Kidney tubule cell (primary cell): ENCODE results near the gene BIRC7.

Experiments used
- DNase-seq: peaks from one replicate; pipeline ENCODE4 v3.0.0-alpha.2; 2018; ENCODE audit warnings: low spot score

BIRC7 gene

GRCh38 chr20:63265891-63266515 lies 30.3 kb downstream of the BIRC7 start:
- no peak for DNase-seq

- peak; percentile 48 for DNase-seq
These were observed 32.0 kb downstream of the BIRC7 start for GRCh38 chr20:63267691-63268090.

- no peak for DNase-seq
These were observed 32.6 kb downstream of the BIRC7 start for GRCh38 chr20:63268256-63268655.

GRCh38 chr20:63268671-63269439 lies 33.1 kb downstream of the BIRC7 start:
- peak; percentile 64 for DNase-seq

GRCh38 chr20:63269724-63270123 lies 34.0 kb downstream of the BIRC7 start:
- DNase-seq, result no peak

GRCh38 chr20:63270606-63271325 lies 35.1 kb downstream of the BIRC7 start:
- no peak for DNase-seq

- peak; percentile 89 for DNase-seq
These were observed 36.7 kb downstream of the BIRC7 start, which contains the start of gene ARFGAP1 for GRCh38 chr20:63272105-63273058. ARFGAP1 (plus strand) TSS chr20:63272813; CDS start chr20:63275581, 2,768 bp downstream.

- DNase-seq, result no peak
These were observed 37.4 kb downstream of the BIRC7 start for GRCh38 chr20:63273059-63273579.

GRCh38 chr20:63273635-63274380 lies 38.1 kb downstream of the BIRC7 start:
- peak; percentile 91 for DNase-seq

- peak; percentile 44 for DNase-seq
These were observed 38.9 kb downstream of the BIRC7 start for GRCh38 chr20:63274381-63275228.

GRCh38 chr20:63275825-63276224 lies 40.1 kb downstream of the BIRC7 start:
- no peak for DNase-seq

- no peak for DNase-seq
These were observed 41.3 kb downstream of the BIRC7 start for GRCh38 chr20:63276956-63277355.

GRCh38 chr20:63277466-63278272 lies 42.0 kb downstream of the BIRC7 start:
- no peak for DNase-seq

GRCh38 chr20:63278661-63279060 lies 43.0 kb downstream of the BIRC7 start:
- DNase-seq, result no peak

GRCh38 chr20:63279931-63280330 lies 44.2 kb downstream of the BIRC7 start:
- DNase-seq, result no peak

GRCh38 chr20:63280371-63280770 lies 44.7 kb downstream of the BIRC7 start:
- DNase-seq, result no peak

GRCh38 chr20:63280929-63281545 lies 45.3 kb downstream of the BIRC7 start:
- no peak for DNase-seq
